HUES64 (cell line): ENCODE measurements around the gene PDE6H.

Source experiments
- H3K27ac ChIP-seq: 2 replicates; pipeline ENCODE4 v1.7.0; 2013; ENCODE audit warnings: low read depth, low read length, inconsistent platforms
- H3K27me3 ChIP-seq: 2 replicates; pipeline ENCODE4 v1.6.1; 2013; ENCODE audit warnings: mild to moderate bottlenecking, low read length; ENCODE audit not compliant: insufficient read depth
- H3K36me3 ChIP-seq: 2 replicates; pipeline ENCODE4 v1.6.1; 2013; ENCODE audit warnings: mild to moderate bottlenecking, low read length; ENCODE audit not compliant: insufficient read depth
- H3K4me1 ChIP-seq: 2 replicates; pipeline ENCODE4 v1.6.1; 2013; ENCODE audit warnings: mild to moderate bottlenecking, low read length, moderate library complexity; ENCODE audit not compliant: insufficient read depth
- H3K4me3 ChIP-seq: 2 replicates; pipeline ENCODE4 v1.5.1; 2013; ENCODE audit warnings: mild to moderate bottlenecking, low read length, moderate library complexity
- H3K9ac ChIP-seq: 2 replicates; pipeline ENCODE4 v1.6.1; 2013; ENCODE audit warnings: mild to moderate bottlenecking, low read depth, low read length
- H3K9me3 ChIP-seq: 2 replicates; pipeline ENCODE4 v1.6.1; 2013; ENCODE audit warnings: low read depth, low read length; ENCODE audit not compliant: insufficient read depth
- WGBS: fragments of 150-250, 120-280 bp; methylation state at CpG from one replicate; pipeline ENCODE4 v1.1.7; 2013; ENCODE audit warnings: missing lambda C conversion rate; 5-methylcytosine and 5-hydroxymethylcytosine counted together

PDE6H gene

DNA sequence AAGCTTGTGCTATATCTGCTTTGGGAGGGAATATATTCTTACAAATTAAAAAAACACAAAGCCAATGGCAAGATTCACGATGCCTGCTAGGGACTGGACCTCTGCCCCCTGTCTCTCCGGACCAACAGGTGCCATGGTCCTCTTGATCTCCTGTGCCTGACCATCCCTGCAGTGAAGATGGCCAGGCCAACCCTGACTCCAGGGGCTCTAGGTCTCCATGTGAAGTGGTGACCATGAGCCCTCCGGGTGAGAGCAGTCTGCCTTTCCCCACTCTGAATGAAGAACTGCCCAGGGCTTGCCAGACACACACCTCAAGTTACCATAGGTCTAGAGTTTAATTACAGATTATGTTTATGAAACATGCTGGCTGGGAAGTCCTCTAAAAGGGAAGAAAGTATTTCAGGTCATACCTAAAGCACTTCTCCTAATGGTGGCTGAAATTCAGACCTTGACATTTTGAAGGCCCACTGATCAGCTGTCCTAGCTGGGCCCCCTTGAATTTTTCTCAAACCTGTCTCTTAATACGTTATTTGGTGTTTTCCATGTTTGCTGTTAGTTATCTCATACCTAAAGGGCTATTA, 12.8 kb upstream of the PDE6H start:
- no peaks in the 10 kb centered on the region for H3K9me3 ChIP-seq
- H3K4me3 ChIP-seq, result no peak overlapping the region
- no peak overlapping the region for H3K9ac ChIP-seq
- 96% methylated on average over 3 of the region's 4 CpGs for WGBS
- H3K27ac ChIP-seq, result no peak overlapping the region
- H3K36me3 ChIP-seq, result no peaks in the 10 kb centered on the region
- H3K27me3 ChIP-seq, result no peaks in the 10 kb centered on the region
- peaks cover 10% of the 10 kb centered on the region for H3K4me1 ChIP-seq

DNA sequence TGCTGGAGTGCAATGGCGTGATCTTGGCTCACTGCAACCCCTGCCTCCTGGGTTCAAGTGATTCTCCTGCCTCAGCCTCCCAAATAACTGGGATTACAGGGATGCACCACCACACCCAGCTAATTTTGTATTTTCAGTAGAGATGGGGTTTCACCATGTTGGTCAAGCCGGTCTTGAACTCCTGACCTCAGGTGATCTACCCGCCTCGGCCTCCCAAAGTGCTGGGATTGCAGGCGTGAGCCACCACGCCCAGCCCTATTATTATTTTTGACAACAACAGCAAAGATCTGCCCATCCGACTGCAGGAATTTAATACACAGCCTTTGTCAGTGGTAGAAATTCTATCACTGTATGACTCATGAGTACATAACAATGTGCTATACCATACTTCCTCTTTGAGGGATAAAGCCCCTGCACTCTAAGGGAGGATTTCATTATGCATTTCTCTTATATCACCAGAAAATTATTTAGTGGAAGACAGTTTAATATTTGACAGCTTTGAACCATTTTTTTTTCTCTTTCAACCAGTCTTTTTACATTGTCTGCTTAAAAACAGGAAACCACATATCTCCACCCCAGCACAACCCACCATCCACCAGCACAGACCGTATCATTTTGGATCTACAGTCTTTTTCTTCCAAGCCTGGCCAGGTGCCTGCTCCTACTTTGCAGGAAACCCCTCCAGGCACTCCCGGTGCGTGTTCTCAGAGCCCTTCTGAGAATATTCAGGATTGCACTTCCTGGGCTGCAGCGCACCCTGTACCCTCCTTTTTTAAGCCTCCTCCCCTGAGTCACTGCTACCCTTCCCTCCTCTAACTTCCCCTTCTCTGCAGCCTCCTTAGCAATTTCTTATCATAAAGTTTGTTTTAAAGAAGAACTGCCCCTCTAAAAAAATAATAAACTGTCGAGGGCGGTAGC, 12.0 kb upstream of the PDE6H start:
- no peaks in the 10 kb centered on the region for H3K27me3 ChIP-seq
- 83% methylated on average over 13 of the region's 13 CpGs for WGBS
- H3K4me1 ChIP-seq, result peaks cover 10% of the 10 kb centered on the region
- no peaks in the 10 kb centered on the region for H3K36me3 ChIP-seq
- no peak overlapping the region for H3K27ac ChIP-seq
- no peaks in the 10 kb centered on the region for H3K9me3 ChIP-seq
- H3K9ac ChIP-seq, result no peak overlapping the region
- no peak overlapping the region for H3K4me3 ChIP-seq

DNA sequence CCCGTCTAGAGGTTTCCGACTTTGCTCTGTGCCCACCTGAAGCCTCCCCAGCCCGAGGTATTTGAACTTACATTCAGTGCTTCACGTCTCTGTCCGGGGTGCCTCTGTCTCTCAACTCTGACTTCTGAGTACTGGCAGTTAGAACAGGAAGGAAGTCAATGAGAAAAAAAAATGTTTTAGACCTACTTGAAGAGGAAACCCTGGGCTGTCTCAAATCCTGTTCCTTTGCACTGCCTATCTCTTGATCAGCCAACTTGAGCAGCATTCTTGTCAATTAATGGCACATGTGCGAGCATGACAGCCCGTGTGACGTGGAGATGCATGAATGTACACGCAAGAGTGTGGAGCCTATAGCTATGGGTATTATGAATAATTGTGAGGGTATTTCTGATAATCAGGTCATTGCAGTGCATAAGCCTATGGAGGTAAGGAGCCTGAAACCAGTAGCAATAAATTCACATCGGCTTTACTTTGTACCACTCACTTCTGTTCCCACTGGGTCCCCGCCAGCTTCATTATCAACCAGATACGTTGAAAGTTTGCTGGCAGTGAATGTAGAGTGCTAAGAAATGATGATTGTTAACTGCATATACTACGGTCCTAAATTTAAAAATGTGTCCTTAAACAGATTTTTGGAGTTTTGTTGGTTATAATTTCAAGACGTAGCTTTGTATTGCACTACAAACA, 11.2 kb upstream of the PDE6H start, which contains the start of gene ARHGDIB:
ARHGDIB (minus strand) TSS at position 136 of the 687 bp plus-strand sequence. CDS start 10,889 bp downstream, outside the sequence.
- Histone ChIP-seq H3K36me3 (no peaks in the 10 kb centered on the region), H3K9me3 (no peaks in the 10 kb centered on the region), H3K4me1 (peaks cover 10% of the 10 kb centered on the region), H3K9ac (no peak within 1 kb of the TSS), H3K27me3 (no peaks in the 10 kb centered on the region), H3K27ac (no peak within 1 kb of the TSS), H3K4me3 (no peak within 1 kb of the TSS)
- WGBS, result 90% methylated on average over 14 of the region's 14 CpGs

DNA sequence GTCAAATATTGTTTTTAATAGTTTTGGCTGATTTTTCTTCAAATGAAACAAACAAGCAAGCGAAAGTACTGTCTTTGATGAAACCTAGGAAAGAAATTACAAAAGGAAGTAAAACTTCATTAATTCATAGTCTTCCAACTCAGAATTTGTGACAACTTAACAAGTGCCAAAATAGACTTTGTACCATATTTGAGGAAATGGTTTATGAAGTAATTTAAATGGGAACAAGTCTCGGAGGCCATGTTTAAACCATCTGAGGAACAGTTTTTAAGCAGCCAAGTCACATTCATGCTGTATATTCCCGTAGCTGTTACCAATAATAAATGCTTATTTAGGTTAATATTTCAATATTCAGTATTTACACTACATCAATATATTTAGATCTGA, 10.7 kb upstream of the PDE6H start:
- Histone ChIP-seq H3K4me1 (peaks cover 10% of the 10 kb centered on the region), H3K4me3 (no peak overlapping the region), H3K9me3 (no peaks in the 10 kb centered on the region), H3K36me3 (no peaks in the 10 kb centered on the region), H3K27ac (no peak overlapping the region), H3K9ac (no peak overlapping the region), H3K27me3 (no peaks in the 10 kb centered on the region)
- WGBS, result 93% methylated on average over 2 of the region's 3 CpGs

DNA sequence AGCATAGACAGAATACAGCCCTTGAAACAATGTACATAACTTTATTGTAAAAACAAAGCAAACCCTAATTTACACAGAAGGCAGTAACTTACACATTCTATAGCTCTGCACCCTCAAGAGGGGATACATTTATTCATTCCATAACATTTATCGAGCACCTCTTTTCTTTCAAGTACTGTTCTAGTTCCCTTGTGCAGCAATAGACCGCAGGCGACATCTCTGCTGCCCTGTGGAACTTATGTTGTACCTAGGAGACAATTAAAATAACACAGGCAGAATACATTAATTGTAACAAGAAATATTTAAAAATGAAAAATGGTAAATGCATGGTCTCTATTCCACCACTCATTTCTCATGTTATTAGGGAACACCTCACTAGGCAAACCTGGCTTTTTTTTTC, 10.0 kb upstream of the PDE6H start:
- Histone ChIP-seq H3K9me3 (no peaks in the 10 kb centered on the region), H3K4me1 (peaks cover 10% of the 10 kb centered on the region), H3K9ac (no peak overlapping the region), H3K4me3 (no peak overlapping the region), H3K36me3 (no peaks in the 10 kb centered on the region), H3K27me3 (no peaks in the 10 kb centered on the region), H3K27ac (no peak overlapping the region)
- WGBS, result 97% methylated on average over 3 of the region's 3 CpGs

DNA sequence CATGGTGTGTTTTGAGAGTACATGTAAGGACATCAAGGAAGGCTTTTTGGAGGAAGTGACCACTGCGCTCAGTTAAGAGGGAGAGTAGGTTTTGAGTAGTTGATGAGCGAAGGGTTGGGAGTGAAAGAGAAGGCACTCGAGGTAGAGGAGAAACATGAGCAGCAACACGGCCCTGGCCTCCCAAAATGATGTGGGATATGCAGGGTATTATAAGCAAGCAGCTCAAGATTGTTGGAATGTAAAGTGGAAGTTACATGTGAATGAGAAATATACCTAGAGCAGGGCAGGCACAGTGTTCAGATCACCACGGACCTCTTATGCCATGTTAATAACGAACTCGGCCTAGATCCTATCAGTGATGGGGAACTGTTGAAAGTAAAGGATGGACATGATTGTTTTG, 9.3 kb upstream of the PDE6H start:
- peaks cover 10% of the 10 kb centered on the region for H3K4me1 ChIP-seq
- no peak overlapping the region for H3K4me3 ChIP-seq
- H3K27me3 ChIP-seq, result no peaks in the 10 kb centered on the region
- no peak overlapping the region for H3K27ac ChIP-seq
- no peaks in the 10 kb centered on the region for H3K9me3 ChIP-seq
- no peaks in the 10 kb centered on the region for H3K36me3 ChIP-seq
- H3K9ac ChIP-seq, result no peak overlapping the region
- WGBS, result 94% methylated on average over 7 of the region's 7 CpGs

- H3K9ac ChIP-seq, result no peak overlapping the region
- 44% methylated on average over 2 of the region's 2 CpGs for WGBS
- H3K27me3 ChIP-seq, result no peaks in the 10 kb centered on the region
- peaks cover 10% of the 10 kb centered on the region for H3K4me1 ChIP-seq
- no peaks in the 10 kb centered on the region for H3K36me3 ChIP-seq
- H3K9me3 ChIP-seq, result no peaks in the 10 kb centered on the region
- no peak overlapping the region for H3K4me3 ChIP-seq
- no peak overlapping the region for H3K27ac ChIP-seq
These were observed 8.4 kb upstream of the PDE6H start for GRCh38 chr12:14964406-14964805.

GRCh38 chr12:14965221-14965620, 7.6 kb upstream of the PDE6H start:
- H3K36me3 ChIP-seq, result no peaks in the 10 kb centered on the region
- peaks cover 10% of the 10 kb centered on the region for H3K4me1 ChIP-seq
- H3K9ac ChIP-seq, result no peak overlapping the region
- H3K27ac ChIP-seq, result no peak overlapping the region
- H3K9me3 ChIP-seq, result no peaks in the 10 kb centered on the region
- no peaks in the 10 kb centered on the region for H3K27me3 ChIP-seq
- H3K4me3 ChIP-seq, result no peak overlapping the region
- over 99% methylated on average over 2 of the region's 2 CpGs for WGBS

DNA sequence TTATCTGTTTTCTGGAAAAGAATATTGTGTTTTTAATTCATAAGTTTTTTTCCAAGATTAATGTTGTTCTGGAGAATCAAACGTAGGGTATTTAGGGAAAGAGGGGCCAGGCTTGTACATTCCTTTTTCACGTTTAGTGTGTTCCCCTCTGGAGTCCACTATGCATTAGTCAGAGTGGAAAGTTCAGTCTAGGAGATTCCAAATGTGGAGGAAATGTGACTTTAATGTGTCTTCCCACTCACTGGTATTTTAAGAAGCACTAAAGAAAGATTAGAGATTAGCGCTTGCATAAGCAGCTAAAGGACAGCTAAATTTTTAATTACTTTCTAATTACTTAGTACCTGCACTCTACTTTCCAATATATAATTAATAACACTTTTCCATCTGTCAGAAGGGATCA, 4.4 kb upstream of the PDE6H start:
- no peak overlapping the region for H3K4me3 ChIP-seq
- 93% methylated on average over 3 of the region's 3 CpGs for WGBS
- no peaks in the 10 kb centered on the region for H3K27me3 ChIP-seq
- no peaks in the 10 kb centered on the region for H3K9me3 ChIP-seq
- H3K27ac ChIP-seq, result no peak overlapping the region
- H3K36me3 ChIP-seq, result no peaks in the 10 kb centered on the region
- no peaks in the 10 kb centered on the region for H3K4me1 ChIP-seq
- H3K9ac ChIP-seq, result no peak overlapping the region

- no peak overlapping the region for H3K4me3 ChIP-seq
- no peaks in the 10 kb centered on the region for H3K4me1 ChIP-seq
- H3K9me3 ChIP-seq, result no peaks in the 10 kb centered on the region
- 67% methylated on average over 4 of the region's 4 CpGs for whole genome bisulfite sequencing
- H3K36me3 ChIP-seq, result no peaks in the 10 kb centered on the region
- no peak overlapping the region for H3K27ac ChIP-seq
- no peak overlapping the region for H3K9ac ChIP-seq
- H3K27me3 ChIP-seq, result no peaks in the 10 kb centered on the region
These were observed 2.4 kb upstream of the PDE6H start for GRCh38 chr12:14970473-14970872.

DNA sequence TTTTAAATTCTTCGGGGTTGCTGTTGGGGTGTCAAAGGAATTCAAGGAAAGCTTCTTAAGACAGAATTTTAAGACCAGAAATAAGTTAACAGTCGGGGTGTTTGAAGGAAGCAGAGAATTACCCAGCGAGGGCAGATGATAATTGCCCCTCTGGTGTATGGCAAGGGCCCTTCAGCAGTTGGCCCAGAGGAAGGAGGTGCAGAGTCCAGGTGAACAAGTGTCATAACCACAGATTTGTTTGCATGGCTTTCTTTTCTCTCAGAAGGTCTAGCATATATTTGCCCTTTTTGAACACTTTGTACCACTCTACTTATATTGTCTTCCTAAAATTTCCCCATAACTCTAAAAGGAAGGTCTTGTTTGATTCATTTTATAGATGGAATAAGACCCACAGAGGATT, 1.8 kb downstream of the PDE6H start:
- Histone ChIP-seq H3K27me3 (no peaks in the 10 kb centered on the region), H3K4me1 (no peaks in the 10 kb centered on the region), H3K36me3 (no peaks in the 10 kb centered on the region), H3K27ac (no peak overlapping the region), H3K9ac (no peak overlapping the region), H3K9me3 (no peaks in the 10 kb centered on the region), H3K4me3 (no peak overlapping the region)
- 92% methylated on average over 3 of the region's 3 CpGs for WGBS
